HG03565 (cell line): ENCODE data around the gene ZNF778.

Experiments used
- ATAC-seq: cut with Tn5 transposase; IDR thresholded peaks from one replicate; pipeline ENCODE4 v1.9.1; 2021; ENCODE audit warnings: mild to moderate bottlenecking, moderate library complexity; ENCODE audit not compliant: unreplicated experiment

Gene ZNF778

GRCh38 chr16:89274561-89275283, 57.2 kb downstream of the ZNF778 start:
- ATAC-seq = no peak

- no peak for ATAC-seq
Measured at GRCh38 chr16:89275284-89275584, 57.7 kb downstream of the ZNF778 start.

- no peak for ATAC-seq
Measured at GRCh38 chr16:89275837-89276720, 58.6 kb downstream of the ZNF778 start.

GRCh38 chr16:89277049-89277448, 59.5 kb downstream of the ZNF778 start:
- ATAC-seq = no peak

GRCh38 chr16:89277641-89278341, 60.3 kb downstream of the ZNF778 start:
- ATAC-seq = no peak

- no peak for ATAC-seq
Measured at GRCh38 chr16:89278441-89279240, 61.1 kb downstream of the ZNF778 start.

GRCh38 chr16:89279666-89280481, 62.4 kb downstream of the ZNF778 start:
- ATAC-seq = no peak

GRCh38 chr16:89280546-89281188, 63.2 kb downstream of the ZNF778 start:
- no peak for ATAC-seq

GRCh38 chr16:89281189-89281577, 63.7 kb downstream of the ZNF778 start:
- ATAC-seq = no peak

GRCh38 chr16:89281829-89282228, 64.3 kb downstream of the ZNF778 start:
- ATAC-seq = no peak

GRCh38 chr16:89282523-89282922, 65.0 kb downstream of the ZNF778 start:
- ATAC-seq = no peak

GRCh38 chr16:89283449-89283848, 65.9 kb downstream of the ZNF778 start:
- ATAC-seq = no peak

- no peak for ATAC-seq
Measured at GRCh38 chr16:89285381-89285780, 67.9 kb downstream of the ZNF778 start.

- ATAC-seq = no peak
Measured at GRCh38 chr16:89286096-89286495, 68.6 kb downstream of the ZNF778 start.
